CD4-positive, alpha-beta memory T cell (primary cell): ENCODE results near the gene MICAL3. TPM values are rescaled to one million over a fixed set of nuclear protein-coding genes. Genes with fewer than 3 reads are reported as not detected.

Source experiments
- CTCF ChIA-PET: fragments of 350-600 bp; sonication (Branson Sonifier 250); formaldehyde crosslinking; loops from one replicate; lab custom pipeline; 2021; ENCODE audit warnings: inconsistent platforms; ENCODE audit not compliant: partially characterized antibody; lab: Charles Lee
- POLR2A ChIA-PET: fragments of 350-600 bp; sonication (Branson Sonifier 250); formaldehyde crosslinking; loops from one replicate; lab custom pipeline; 2021; ENCODE audit not compliant: partially characterized antibody; lab: Charles Lee
- DNase-seq, 5 donors: peaks; one replicate each; pipeline versions ENCODE4 v3.0.0 to v3.0.0-alpha.2; 2020 to 2022; ENCODE audit warnings: mixed read lengths in 1 of 5
- H3K27ac ChIP-seq: one replicate; pipeline ENCODE4 v1.7.0; 2013; ENCODE audit warnings: low read depth, low read length
- H3K27me3 ChIP-seq: 2 replicates; pipeline ENCODE4 v1.7.0; 2013; ENCODE audit warnings: mild to moderate bottlenecking, low read length, moderate library complexity; ENCODE audit not compliant: insufficient read depth
- H3K36me3 ChIP-seq: 2 replicates; pipeline ENCODE4 v1.7.0; 2013; ENCODE audit warnings: mild to moderate bottlenecking, low read length, moderate library complexity; ENCODE audit not compliant: insufficient read depth
- H3K4me1 ChIP-seq: 2 replicates; pipeline ENCODE4 v1.7.0; 2013; ENCODE audit warnings: mild to moderate bottlenecking, low read length, moderate library complexity; ENCODE audit not compliant: insufficient read depth
- H3K4me3 ChIP-seq, 2 donors: one replicate each; pipeline ENCODE4 v1.7.0; 2013; ENCODE audit warnings: low read length in 2 of 2, mild to moderate bottlenecking in 1 of 2
- H3K9me3 ChIP-seq, 2 donors: one replicate each; pipeline ENCODE4 v1.7.0; 2013; ENCODE audit warnings: low read length in 2 of 2, control low read depth in 1 of 2; ENCODE audit not compliant: control insufficient read depth in 1 of 2
- H3K27ac Mint-ChIP-seq, 7 donors: one replicate each; pipeline ENCODE4 v1.8.0; 2020 to 2021; ENCODE audit warnings: mixed read lengths in 7 of 7, mild to moderate bottlenecking in 6 of 7, inconsistent platforms in 3 of 7, moderate library complexity in 3 of 7
- H3K27me3 Mint-ChIP-seq, 2 donors: one replicate each; pipeline ENCODE4 v1.8.0; 2020 to 2021; ENCODE audit warnings: mixed read lengths in 2 of 2
- H3K36me3 Mint-ChIP-seq, 2 donors: one replicate each; pipeline ENCODE4 v1.8.0; 2020 to 2021; ENCODE audit warnings: mixed read lengths in 2 of 2, inconsistent platforms in 1 of 2, mild to moderate bottlenecking in 1 of 2
- H3K4me1 Mint-ChIP-seq, 4 donors: one replicate each; pipeline ENCODE4 v1.8.0; 2020 to 2021; ENCODE audit warnings: mixed read lengths in 4 of 4, mild to moderate bottlenecking in 1 of 4
- H3K4me3 Mint-ChIP-seq, 8 donors: one replicate each; pipeline ENCODE4 v1.8.0; 2020 to 2021; ENCODE audit warnings: mixed read lengths in 8 of 8, mild to moderate bottlenecking in 7 of 8, moderate library complexity in 6 of 8, inconsistent platforms in 3 of 8
- H3K9me3 Mint-ChIP-seq, 8 donors: one replicate each; pipeline ENCODE4 v1.8.0; 2020 to 2021; ENCODE audit warnings: mixed read lengths in 8 of 8, mild to moderate bottlenecking in 5 of 8, inconsistent platforms in 3 of 8, moderate library complexity in 1 of 8
- intact Hi-C: fragments of 100-400 bp; cut with micrococcal nuclease; formaldehyde crosslinking; loops from one replicate; pipeline ENCODE4 v1.15.1; 2023
- polyA plus RNA-seq, 2 donors: library from polyadenylated mRNA; unstranded; fragments of 300-500 nt; fragmentation: Illumina TruSeq; gene quantifications; one replicate each; pipeline ENCODE4 v1.2.3, GENCODE V29; 2021
- total RNA-seq, 2 experiments: library from RNA; stranded (reverse); gene quantifications; one replicate each; pipeline ENCODE4 v1.2.3, GENCODE V29; 2021

The MICAL3 gene
- total and polyA plus RNA-seq, 4 experiments from 2014 or later: 0.97 to 28.9 (median 14.4) TPM

- Mint-ChIP-seq H3K9me3 (peaks cover 0 to 2% (median 0%) of the 10 kb centered on the region in 8 donors), H3K27ac (no peak overlapping the region), H3K4me3 (no peak overlapping the region), H3K27me3 (no peaks in the 10 kb centered on the region), H3K36me3 (peaks cover 1 to 8% of the 10 kb centered on the region in 2 donors), H3K4me1 (peaks cover 0 to 20% (median 9%) of the 10 kb centered on the region in 4 donors)
- no peaks in the 10 kb centered on the region for H3K9me3 ChIP-seq
- H3K27me3 ChIP-seq: no peaks in the 10 kb centered on the region
- CTCF ChIA-PET: interaction anchor here (0.9 kb wide), 1 partner anchor 159 kb away, joined by 3 read pairs; no protein-coding TSS in a partner anchor
- DNase-seq: no peak
- H3K27ac ChIP-seq: no peak overlapping the region
- H3K4me3 ChIP-seq: no peak overlapping the region
- H3K36me3 ChIP-seq: no peaks in the 10 kb centered on the region
- H3K4me1 ChIP-seq: peaks cover 29% of the 10 kb centered on the region
- intact Hi-C loops: no loop called here
- POLR2A ChIA-PET: no interaction called here
Observed at GRCh38 chr22:17917490-17917983, 106.8 kb downstream of the MICAL3 start.

- peaks cover 0 to 16% (median 7%) of the 10 kb centered on the region in 4 donors for H3K4me1 Mint-ChIP-seq
- no peaks in the 10 kb centered on the region for H3K9me3 Mint-ChIP-seq
- no peak overlapping the region for H3K27ac Mint-ChIP-seq
- Histone ChIP-seq H3K27ac (no peak overlapping the region), H3K9me3 (no peaks in the 10 kb centered on the region), H3K27me3 (no peaks in the 10 kb centered on the region), H3K4me3 (no peak overlapping the region), H3K36me3 (no peaks in the 10 kb centered on the region), H3K4me1 (peaks cover 29% of the 10 kb centered on the region)
- no peak overlapping the region for H3K4me3 Mint-ChIP-seq
- CTCF ChIA-PET: interaction anchor here (1.3 kb wide), 1 partner anchor 86 kb away, joined by 3 read pairs; no protein-coding TSS in a partner anchor
- intact Hi-C loops: no loop called here
- H3K36me3 Mint-ChIP-seq: peaks cover 1 to 8% of the 10 kb centered on the region in 2 donors
- DNase-seq: no peak
- H3K27me3 Mint-ChIP-seq: no peaks in the 10 kb centered on the region
- POLR2A ChIA-PET: no interaction called here
Observed at GRCh38 chr22:17916226-17916889, 108.0 kb downstream of the MICAL3 start.

- peaks cover 29% of the 10 kb centered on the region for H3K4me1 ChIP-seq
- Mint-ChIP-seq H3K4me3 (no peak overlapping the region), H3K4me1 (peaks cover 0 to 10% (median 5%) of the 10 kb centered on the region in 4 donors), H3K9me3 (no peaks in the 10 kb centered on the region), H3K27me3 (no peaks in the 10 kb centered on the region), H3K36me3 (peaks cover 1 to 8% of the 10 kb centered on the region in 2 donors), H3K27ac (no peak overlapping the region)
- no peak overlapping the region for H3K4me3 ChIP-seq
- POLR2A ChIA-PET: no interaction called here
- intact Hi-C loops: no loop called here
- CTCF ChIA-PET: interaction anchor here (1.3 kb wide), 1 partner anchor 85 kb away, joined by 3 read pairs; no protein-coding TSS in a partner anchor
- no peak overlapping the region for H3K27ac ChIP-seq
- no peaks in the 10 kb centered on the region for H3K36me3 ChIP-seq
- DNase-seq: no peak
- H3K9me3 ChIP-seq: no peaks in the 10 kb centered on the region
- H3K27me3 ChIP-seq: no peaks in the 10 kb centered on the region
Observed at GRCh38 chr22:17915676-17916075, 108.7 kb downstream of the MICAL3 start.

- DNase-seq: no peak
- no peak overlapping the region for H3K27ac Mint-ChIP-seq
- Histone ChIP-seq H3K4me3 (no peak overlapping the region), H3K27ac (no peak overlapping the region), H3K9me3 (no peaks in the 10 kb centered on the region), H3K4me1 (peaks cover 24% of the 10 kb centered on the region), H3K27me3 (no peaks in the 10 kb centered on the region), H3K36me3 (no peaks in the 10 kb centered on the region)
- H3K4me1 Mint-ChIP-seq: peaks cover 0 to 6% (median 2%) of the 10 kb centered on the region in 4 donors
- no peak overlapping the region for H3K4me3 Mint-ChIP-seq
- CTCF ChIA-PET: interaction anchor here (1.2 to 1.3 kb wide), 2 partner anchors 85 to 132 kb away, joined by 3 read pairs; no protein-coding TSS in a partner anchor
- H3K27me3 Mint-ChIP-seq: no peaks in the 10 kb centered on the region
- intact Hi-C loops: no loop called here
- H3K9me3 Mint-ChIP-seq: no peaks in the 10 kb centered on the region
- H3K36me3 Mint-ChIP-seq: peaks cover 1 to 8% of the 10 kb centered on the region in 2 donors
- POLR2A ChIA-PET: no interaction called here
Observed at GRCh38 chr22:17915188-17915587, 109.2 kb downstream of the MICAL3 start.

GRCh38 chr22:17914474-17914873 lies 109.9 kb downstream of the MICAL3 start:
- H3K4me1 Mint-ChIP-seq: peaks cover 0 to 4% (median 3%) of the 10 kb centered on the region in 4 donors
- no peaks in the 10 kb centered on the region for H3K9me3 Mint-ChIP-seq
- ChIA-PET POLR2A (no interaction called here), CTCF (interaction anchor here (1.2 kb wide), 1 partner anchor 132 kb away, joined by 3 read pairs; no protein-coding TSS in a partner anchor)
- Histone ChIP-seq H3K27ac (no peak overlapping the region), H3K4me1 (peaks cover 23% of the 10 kb centered on the region), H3K9me3 (no peaks in the 10 kb centered on the region), H3K4me3 (no peak overlapping the region), H3K27me3 (no peaks in the 10 kb centered on the region), H3K36me3 (no peaks in the 10 kb centered on the region)
- H3K27ac Mint-ChIP-seq: no peak overlapping the region
- H3K36me3 Mint-ChIP-seq: peaks cover 1 to 8% of the 10 kb centered on the region in 2 donors
- H3K4me3 Mint-ChIP-seq: no peak overlapping the region
- no peaks in the 10 kb centered on the region for H3K27me3 Mint-ChIP-seq
- no peak for DNase-seq
- intact Hi-C loops: no loop called here

- Histone ChIP-seq H3K4me1 (peaks cover 17% of the 10 kb centered on the region), H3K36me3 (no peaks in the 10 kb centered on the region), H3K4me3 (no peak overlapping the region), H3K27me3 (no peaks in the 10 kb centered on the region), H3K27ac (no peak overlapping the region), H3K9me3 (no peaks in the 10 kb centered on the region)
- Mint-ChIP-seq H3K9me3 (no peaks in the 10 kb centered on the region), H3K4me3 (no peak overlapping the region), H3K4me1 (peaks cover 0 to 4% (median 1%) of the 10 kb centered on the region in 4 donors), H3K36me3 (peaks cover 1 to 8% of the 10 kb centered on the region in 2 donors), H3K27me3 (no peaks in the 10 kb centered on the region), H3K27ac (no peak overlapping the region)
- intact Hi-C loops: no loop called here
- CTCF ChIA-PET: no interaction called here
- DNase-seq: no peak
- POLR2A ChIA-PET: no interaction called here
Observed at GRCh38 chr22:17913801-17914347, 110.5 kb downstream of the MICAL3 start.

- Mint-ChIP-seq H3K4me1 (peaks cover 0 to 4% (median 1%) of the 10 kb centered on the region in 4 donors), H3K27me3 (no peaks in the 10 kb centered on the region), H3K27ac (peak overlapping the region in 1 of 7 donors; percentile 76), H3K36me3 (peaks cover 1 to 8% of the 10 kb centered on the region in 2 donors), H3K4me3 (no peak overlapping the region), H3K9me3 (no peaks in the 10 kb centered on the region)
- intact Hi-C loops: no loop called here
- Histone ChIP-seq H3K27ac (no peak overlapping the region), H3K9me3 (no peaks in the 10 kb centered on the region), H3K4me3 (no peak overlapping the region), H3K27me3 (no peaks in the 10 kb centered on the region), H3K4me1 (peaks cover 10% of the 10 kb centered on the region), H3K36me3 (no peaks in the 10 kb centered on the region)
- ChIA-PET POLR2A (no interaction called here), CTCF (no interaction called here)
- no peak for DNase-seq
Observed at GRCh38 chr22:17912945-17913721, 111.2 kb downstream of the MICAL3 start.
